Measurements from ENCODE around the gene CT47C1. TPM values are rescaled to one million over a fixed set of nuclear protein-coding genes. Genes with fewer than 3 reads are reported as not detected.

CT47C1 gene
- not detected in 2 replicates for total RNA-seq

DNA sequence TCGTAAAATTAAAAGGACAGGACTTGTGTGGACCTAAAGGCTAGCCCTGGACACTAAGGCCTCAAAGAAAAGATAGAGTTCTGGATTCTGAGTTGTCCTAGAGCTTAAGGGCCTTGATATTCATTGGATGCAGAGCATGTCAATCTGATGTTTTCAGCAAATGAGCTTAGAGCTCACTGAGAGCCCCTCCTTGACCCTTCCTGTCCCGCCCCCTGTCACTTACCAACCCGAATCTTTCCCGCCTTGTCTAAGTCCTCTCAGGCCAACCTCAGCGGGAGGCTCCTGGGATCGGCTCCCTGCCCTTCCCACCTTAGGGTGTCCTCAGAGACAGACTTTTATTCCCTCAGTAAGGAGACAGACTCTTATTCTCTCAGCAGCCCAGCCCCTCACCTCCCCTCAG lies at the start of gene CT47C1:
Gene CT47C1 (plus strand): TSS at position 250 of the 400 bp plus-strand sequence. CDS start 233 bp downstream, outside the sequence.

Other genes starting within 250 kb of the CT47C1 start
- not detected in 2 replicates for gene ZCCHC12, start 249.2 kb upstream of the CT47C1 start, total RNA-seq
- under 0.01 and 0.33 TPM in 2 replicates for gene LONRF3, start 98.4 kb upstream of the CT47C1 start, total RNA-seq
- gene KIAA1210, start 54.8 kb downstream of the CT47C1 start, total RNA-seq: not detected in 2 replicates
- 281 and 298 TPM in 2 replicates for gene PGRMC1, start 163.3 kb downstream of the CT47C1 start, total RNA-seq